Measurements from ENCODE around the gene SSX4B.
A peak's percentile ranks its signal among the peaks of the same experiment; 100 is the strongest.
"Not testable (repeated sequence)": the region's sequence is repeated elsewhere in the genome, so short reads cannot be mapped to it uniquely, and the experiment has no call there.

Gene SSX4B

GRCh38 chrX:48411860-48412259 is at the start of gene SSX4B:
TSS of gene SSX4B (minus strand) at chrX:48411960. CDS start at chrX:48411372, 588 bp downstream.
- DNase-seq (ENCODE audit: low spot score): not testable (repeated sequence)

- DNase-seq (ENCODE audit: low spot score): no peak
Observed at GRCh38 chrX:48460606-48461005, 48.8 kb upstream of the SSX4B start.

GRCh38 chrX:48460031-48460430 is 48.3 kb upstream of the SSX4B start:
- DNase-seq (ENCODE audit: low spot score): no peak

- no peak for DNase-seq (ENCODE audit: low spot score)
Observed at GRCh38 chrX:48459483-48459882, 47.7 kb upstream of the SSX4B start.

- no peak for DNase-seq (ENCODE audit: low spot score)
Observed at GRCh38 chrX:48458711-48459110, 47.0 kb upstream of the SSX4B start.

GRCh38 chrX:48456628-48457331 is 45.0 kb upstream of the SSX4B start:
- no peak for DNase-seq (ENCODE audit: low spot score)

GRCh38 chrX:48451708-48452107 is 39.9 kb upstream of the SSX4B start:
- peak; percentile 6 for DNase-seq (ENCODE audit: low spot score)

GRCh38 chrX:48450076-48450475 is 38.3 kb upstream of the SSX4B start:
- no peak for DNase-seq (ENCODE audit: low spot score)

GRCh38 chrX:48447201-48447600 is 35.4 kb upstream of the SSX4B start:
- not testable (repeated sequence) for DNase-seq (ENCODE audit: low spot score)

- DNase-seq (ENCODE audit: low spot score): not testable (repeated sequence)
Observed at GRCh38 chrX:48433713-48434112, 22.0 kb upstream of the SSX4B start.

- not testable (repeated sequence) for DNase-seq (ENCODE audit: low spot score)
Observed at GRCh38 chrX:48430166-48430565, 18.4 kb upstream of the SSX4B start.

GRCh38 chrX:48429606-48430005 is 17.8 kb upstream of the SSX4B start:
- DNase-seq (ENCODE audit: low spot score): not testable (repeated sequence)

GRCh38 chrX:48427027-48427716 is 15.4 kb upstream of the SSX4B start:
- not testable (repeated sequence) for DNase-seq (ENCODE audit: low spot score)

- not testable (repeated sequence) for DNase-seq (ENCODE audit: low spot score)
Observed at GRCh38 chrX:48397825-48398224, 13.9 kb downstream of the SSX4B start.

- not testable (repeated sequence) for DNase-seq (ENCODE audit: low spot score)
Observed at GRCh38 chrX:48396931-48397330, 14.8 kb downstream of the SSX4B start.

- DNase-seq (ENCODE audit: low spot score): not testable (repeated sequence)
Observed at GRCh38 chrX:48383239-48383638, 28.5 kb downstream of the SSX4B start, which contains the start of gene SSX4. TSS of gene SSX4 (plus strand) at chrX:48383539. CDS start at chrX:48384054, 515 bp downstream.

GRCh38 chrX:48370408-48370807 is 41.4 kb downstream of the SSX4B start:
- not testable (repeated sequence) for DNase-seq (ENCODE audit: low spot score)

- not testable (repeated sequence) for DNase-seq (ENCODE audit: low spot score)
Observed at GRCh38 chrX:48367717-48368408, 43.9 kb downstream of the SSX4B start.

GRCh38 chrX:48359281-48359680 is 52.5 kb downstream of the SSX4B start:
- DNase-seq (ENCODE audit: low spot score): not testable (repeated sequence)

GRCh38 chrX:48357681-48358080 is 54.1 kb downstream of the SSX4B start:
- DNase-seq (ENCODE audit: low spot score): no peak

- not testable (repeated sequence) for DNase-seq (ENCODE audit: low spot score)
Observed at GRCh38 chrX:48356315-48357094, 55.3 kb downstream of the SSX4B start, which contains the start of gene SSX3. TSS of gene SSX3 (minus strand) at chrX:48356703. CDS start at chrX:48355249, 1,454 bp downstream.
